Upper lobe of left lung (tissue), 4 donors: ENCODE results near the gene C4orf54.

ENCODE experiments used
- CTCF ChIP-seq, 6 experiments: fragments of 450-650 bp in 4 of 6; fragments of 200-600 bp in 2 of 6; sonication (generic) in 2 of 6; IDR thresholded peaks; one replicate each; pipeline ENCODE4 v1.5.1; 2016 to 2019; ENCODE audit warnings: antibody characterized with exemption in 6 of 6
- POLR2AphosphoS5 ChIP-seq, 2 donors: sonication (generic); formaldehyde crosslinking; IDR thresholded peaks; one replicate each; pipeline ENCODE4 v1.5.1; 2017; ENCODE audit warnings: antibody characterized with exemption in 2 of 2

- TF ChIP-seq CTCF (IDR thresholded peaks at IDR 0.05) = no peak
- no peak for TF ChIP-seq POLR2AphosphoS5 (IDR thresholded peaks at IDR 0.05)
These were observed 48.3 kb upstream of the C4orf54 start for GRCh38 chr4:99705891-99706290.
